Activated T-cell treated with anti-CD3 and anti-CD28 coated beads, Interleukin-2, amount 50 U/mL, for 72 hours (primary cell): ENCODE results near the gene AMIGO3. TPM values are rescaled to one million over a fixed set of nuclear protein-coding genes. Genes with fewer than 3 reads are reported as not detected.

Source experiments
- ATAC-seq, 2 donors: fragments of 150-1000 bp; cut with Tn5 transposase; replicated peaks in 1 of 2; 2 replicates each; pipeline ENCODE4 v1.10.0; 2021; ENCODE audit warnings: moderate library complexity in 2 of 2, mild to moderate bottlenecking in 1 of 2
- DNase-seq, 2 donors: peaks; one replicate each; pipeline ENCODE4 v3.0.0; 2021 to 2022; ENCODE audit warnings: mixed read lengths in 1 of 2
- H3K27ac Mint-ChIP-seq: one replicate; pipeline ENCODE4 v1.8.0; 2022; ENCODE audit warnings: mild to moderate bottlenecking, moderate library complexity, mixed read lengths
- H3K27me3 Mint-ChIP-seq: one replicate; pipeline ENCODE4 v1.8.0; 2022; ENCODE audit warnings: low read depth, mixed read lengths
- H3K36me3 Mint-ChIP-seq, 2 donors: one replicate each; pipeline ENCODE4 v1.8.0; 2022; ENCODE audit warnings: mixed read lengths in 2 of 2, mild to moderate bottlenecking in 1 of 2; ENCODE audit not compliant: insufficient read depth in 2 of 2
- H3K4me1 Mint-ChIP-seq: one replicate; pipeline ENCODE4 v1.8.0; 2022; ENCODE audit warnings: low read depth, mixed read lengths
- H3K4me3 Mint-ChIP-seq, 2 donors: one replicate each; pipeline ENCODE4 v1.8.0; 2022; ENCODE audit warnings: mild to moderate bottlenecking in 2 of 2, mixed read lengths in 2 of 2, moderate library complexity in 2 of 2
- H3K9me3 Mint-ChIP-seq, 2 donors: one replicate each; pipeline ENCODE4 v1.8.0; 2022; ENCODE audit warnings: mixed read lengths in 2 of 2
- total RNA-seq, 2 donors: library from RNA; stranded (reverse); gene quantifications; one replicate each; pipeline ENCODE4 v1.2.3, GENCODE V29; 2022

Gene AMIGO3
- total RNA-seq, 2 donors from 2014 or later: 0.19 to 0.72 TPM

- ATAC-seq (no peak), DNase-seq (no peak)
- H3K36me3 Mint-ChIP-seq: peaks cover 3 to 14% of the 10 kb centered on the region in 2 donors
- no peaks in the 10 kb centered on the region for H3K27me3 Mint-ChIP-seq
- peak overlapping the region; percentile 83 for H3K27ac Mint-ChIP-seq
- H3K4me1 Mint-ChIP-seq: peaks cover 10% of the 10 kb centered on the region
- no peaks in the 10 kb centered on the region for H3K9me3 Mint-ChIP-seq
- H3K4me3 Mint-ChIP-seq: no peak overlapping the region
These were observed 18.7 kb upstream of the AMIGO3 start for GRCh38 chr3:49738067-49738713.

- H3K9me3 Mint-ChIP-seq: no peaks in the 10 kb centered on the region
- H3K27ac Mint-ChIP-seq: no peak overlapping the region
- peaks cover 10% of the 10 kb centered on the region for H3K4me1 Mint-ChIP-seq
- H3K27me3 Mint-ChIP-seq: no peaks in the 10 kb centered on the region
- ATAC-seq (no peak), DNase-seq (no peak)
- H3K36me3 Mint-ChIP-seq: peaks cover 6 to 16% of the 10 kb centered on the region in 2 donors
- no peak overlapping the region for H3K4me3 Mint-ChIP-seq
These were observed 15.3 kb upstream of the AMIGO3 start for GRCh38 chr3:49734752-49735151.

GRCh38 chr3:49733551-49733950 lies 14.1 kb upstream of the AMIGO3 start:
- ATAC-seq (no peak), DNase-seq (no peak)
- Mint-ChIP-seq H3K4me1 (peaks cover 4% of the 10 kb centered on the region), H3K9me3 (no peaks in the 10 kb centered on the region), H3K27me3 (no peaks in the 10 kb centered on the region), H3K4me3 (no peak overlapping the region), H3K27ac (peak overlapping the region; percentile 34), H3K36me3 (peaks cover 6 to 14% of the 10 kb centered on the region in 2 donors)

GRCh38 chr3:49732597-49732996 lies 13.1 kb upstream of the AMIGO3 start:
- no peaks in the 10 kb centered on the region for H3K4me1 Mint-ChIP-seq
- H3K36me3 Mint-ChIP-seq: peaks cover 6 to 10% of the 10 kb centered on the region in 2 donors
- H3K27me3 Mint-ChIP-seq: no peaks in the 10 kb centered on the region
- no peak overlapping the region for H3K4me3 Mint-ChIP-seq
- H3K9me3 Mint-ChIP-seq: no peaks in the 10 kb centered on the region
- H3K27ac Mint-ChIP-seq: no peak overlapping the region
- DNase-seq: no peak
- ATAC-seq: no peak

- Mint-ChIP-seq H3K36me3 (peaks cover 2 to 3% of the 10 kb centered on the region in 2 donors), H3K27me3 (no peaks in the 10 kb centered on the region), H3K27ac (no peak overlapping the region), H3K9me3 (no peaks in the 10 kb centered on the region), H3K4me3 (no peak overlapping the region), H3K4me1 (no peaks in the 10 kb centered on the region)
- ATAC-seq (no peak), DNase-seq (no peak)
These were observed 10.6 kb upstream of the AMIGO3 start for GRCh38 chr3:49729966-49730609.

- Mint-ChIP-seq H3K4me3 (no peak overlapping the region), H3K36me3 (peaks cover 2 to 3% of the 10 kb centered on the region in 2 donors), H3K4me1 (peaks cover 11% of the 10 kb centered on the region), H3K9me3 (no peaks in the 10 kb centered on the region), H3K27ac (no peak overlapping the region), H3K27me3 (no peaks in the 10 kb centered on the region)
- no peak for DNase-seq
- ATAC-seq: no peak
These were observed 8.5 kb upstream of the AMIGO3 start for GRCh38 chr3:49727924-49728361.

- Mint-ChIP-seq H3K27me3 (no peaks in the 10 kb centered on the region), H3K4me3 (no peak overlapping the region), H3K4me1 (peaks cover 17% of the 10 kb centered on the region), H3K36me3 (peaks cover under 1 to 2% of the 10 kb centered on the region in 2 donors), H3K27ac (no peak overlapping the region), H3K9me3 (no peaks in the 10 kb centered on the region)
- no peak for ATAC-seq
- DNase-seq: no peak
These were observed 7.9 kb upstream of the AMIGO3 start for GRCh38 chr3:49727154-49727923.

- Mint-ChIP-seq H3K27ac (peak overlapping the region; percentile 83), H3K4me3 (no peak overlapping the region), H3K9me3 (no peaks in the 10 kb centered on the region), H3K36me3 (peaks cover 0 to 2% of the 10 kb centered on the region in 2 donors), H3K4me1 (peaks cover 26% of the 10 kb centered on the region), H3K27me3 (no peaks in the 10 kb centered on the region)
- DNase-seq (no peak), ATAC-seq (no peak)
These were observed 6.6 kb upstream of the AMIGO3 start for GRCh38 chr3:49725906-49726681.

- Mint-ChIP-seq H3K4me3 (peak overlapping the region; percentile 92 to 96), H3K4me1 (peaks cover 34% of the 10 kb centered on the region), H3K9me3 (no peaks in the 10 kb centered on the region), H3K27ac (peak overlapping the region; percentile 92), H3K36me3 (peaks cover 0 to 4% of the 10 kb centered on the region in 2 donors), H3K27me3 (no peaks in the 10 kb centered on the region)
- ATAC-seq (no peak), DNase-seq (no peak)
These were observed 5.1 kb upstream of the AMIGO3 start for GRCh38 chr3:49724586-49724985.

- H3K9me3 Mint-ChIP-seq: no peaks in the 10 kb centered on the region
- no peaks in the 10 kb centered on the region for H3K27me3 Mint-ChIP-seq
- H3K4me3 Mint-ChIP-seq: peak within 1 kb of the TSS; percentile 92 to 96
- peaks cover 41% of the 10 kb centered on the region for H3K4me1 Mint-ChIP-seq
- peak within 1 kb of the TSS; percentile 92 for H3K27ac Mint-ChIP-seq
- ATAC-seq: peak; percentile 86
- DNase-seq: peak; percentile 96 to 97
- H3K36me3 Mint-ChIP-seq: peaks cover 0 to 4% of the 10 kb centered on the region in 2 donors
These were observed 4.4 kb upstream of the AMIGO3 start, which contains the start of gene GMPPB for GRCh38 chr3:49723628-49724551. GMPPB (minus strand) TSS chr3:49723951; CDS start chr3:49723726, 225 bp downstream.

- no peaks in the 10 kb centered on the region for H3K27me3 Mint-ChIP-seq
- H3K4me3 Mint-ChIP-seq: peak overlapping the region; percentile 92 to 96
- H3K36me3 Mint-ChIP-seq: peaks cover 0 to 4% of the 10 kb centered on the region in 2 donors
- H3K4me1 Mint-ChIP-seq: peaks cover 48% of the 10 kb centered on the region
- H3K27ac Mint-ChIP-seq: peak overlapping the region; percentile 91
- ATAC-seq (peak; percentile 28 to 31), DNase-seq (peak; percentile 69 to 74)
- H3K9me3 Mint-ChIP-seq: no peaks in the 10 kb centered on the region
These were observed 3.8 kb upstream of the AMIGO3 start for GRCh38 chr3:49723296-49723627.

- peaks cover 0 to 4% of the 10 kb centered on the region in 2 donors for H3K36me3 Mint-ChIP-seq
- peak overlapping the region; percentile 91 for H3K27ac Mint-ChIP-seq
- DNase-seq (no peak), ATAC-seq (no peak)
- no peaks in the 10 kb centered on the region for H3K27me3 Mint-ChIP-seq
- no peaks in the 10 kb centered on the region for H3K9me3 Mint-ChIP-seq
- H3K4me3 Mint-ChIP-seq: peak overlapping the region; percentile 92 to 96
- H3K4me1 Mint-ChIP-seq: peaks cover 48% of the 10 kb centered on the region
These were observed 3.4 kb upstream of the AMIGO3 start for GRCh38 chr3:49722896-49723295.
